Measurements from ENCODE around the gene DYNLL1. TPM values are rescaled to one million over a fixed set of nuclear protein-coding genes. Genes with fewer than 3 reads are reported as not detected.
A peak's percentile ranks its signal among the peaks of the same experiment; 100 is the strongest.

The DYNLL1 gene
- total RNA-seq, 4 donors from 2014 or later, result 167 to 493 (median 469) TPM

GRCh38 chr12:120538281-120539156 is 42.6 kb downstream of the DYNLL1 start:
- H3K36me3 ChIP-seq, result no peaks in the 10 kb centered on the region
- no peak for TF ChIP-seq POLR2A (IDR thresholded peaks at IDR 0.05)
- no peak for TF ChIP-seq POLR2AphosphoS5 (IDR thresholded peaks at IDR 0.05)
- no peak for TF ChIP-seq CTCF (IDR thresholded peaks at IDR 0.05)
- no peak for TF ChIP-seq EP300 (IDR thresholded peaks at IDR 0.05)
- no peak for DNase-seq (ENCODE audit: low spot score in 2 of 2)
- 19% methylated on average over 6 of the region's 6 CpGs for WGBS
- peak overlapping the region; percentile 88 for H3K4me3 ChIP-seq
- no peaks in the 10 kb centered on the region for H3K27me3 ChIP-seq
- H3K9me3 ChIP-seq, result no peaks in the 10 kb centered on the region
- H3K4me1 ChIP-seq, result peaks cover 70% of the 10 kb centered on the region
- H3K27ac ChIP-seq, result peak overlapping the region; percentile 63

- no peaks in the 10 kb centered on the region for H3K27me3 ChIP-seq
- H3K9me3 ChIP-seq, result no peaks in the 10 kb centered on the region
- no peaks in the 10 kb centered on the region for H3K36me3 ChIP-seq
- WGBS, result 72% methylated on average over 1 of the region's 1 CpG
- TF ChIP-seq POLR2A (IDR thresholded peaks at IDR 0.05), result no peak
- no peak for TF ChIP-seq EP300 (IDR thresholded peaks at IDR 0.05)
- no peak for TF ChIP-seq POLR2AphosphoS5 (IDR thresholded peaks at IDR 0.05)
- no peak for TF ChIP-seq CTCF (IDR thresholded peaks at IDR 0.05)
- H3K4me3 ChIP-seq, result no peak overlapping the region
- no peak for DNase-seq (ENCODE audit: low spot score in 2 of 2)
- H3K4me1 ChIP-seq, result peaks cover 73% of the 10 kb centered on the region
- no peak overlapping the region for H3K27ac ChIP-seq
Observed at GRCh38 chr12:120539303-120539702, 43.4 kb downstream of the DYNLL1 start.

GRCh38 chr12:120540445-120540844 is 44.5 kb downstream of the DYNLL1 start:
- Histone ChIP-seq H3K4me3 (no peak overlapping the region), H3K9me3 (no peaks in the 10 kb centered on the region), H3K27me3 (no peaks in the 10 kb centered on the region), H3K4me1 (peaks cover 72% of the 10 kb centered on the region), H3K27ac (peak overlapping the region; percentile 29), H3K36me3 (no peaks in the 10 kb centered on the region)
- DNase-seq (ENCODE audit: low spot score in 2 of 2), result no peak
- 27% methylated on average over 3 of the region's 3 CpGs for WGBS
- TF ChIP-seq POLR2AphosphoS5 (IDR thresholded peaks at IDR 0.05) (no peak), POLR2A (IDR thresholded peaks at IDR 0.05) (no peak), CTCF (IDR thresholded peaks at IDR 0.05) (no peak)

GRCh38 chr12:120542166-120542565 is 46.3 kb downstream of the DYNLL1 start:
- 98% methylated on average over 5 of the region's 5 CpGs for WGBS
- Histone ChIP-seq H3K27ac (no peak overlapping the region), H3K36me3 (peaks cover 12% of the 10 kb centered on the region), H3K27me3 (no peaks in the 10 kb centered on the region), H3K4me1 (peaks cover 56% of the 10 kb centered on the region), H3K9me3 (no peaks in the 10 kb centered on the region), H3K4me3 (no peak overlapping the region)
- DNase-seq (ENCODE audit: low spot score in 2 of 2), result no peak
- no peak for TF ChIP-seq CTCF (IDR thresholded peaks at IDR 0.05)
- TF ChIP-seq EP300 (IDR thresholded peaks at IDR 0.05), result no peak
- TF ChIP-seq POLR2A (IDR thresholded peaks at IDR 0.05), result no peak
- no peak for TF ChIP-seq POLR2AphosphoS5 (IDR thresholded peaks at IDR 0.05)

GRCh38 chr12:120544691-120545090 is 48.8 kb downstream of the DYNLL1 start:
- no peaks in the 10 kb centered on the region for H3K27me3 ChIP-seq
- no peaks in the 10 kb centered on the region for H3K9me3 ChIP-seq
- no peak for DNase-seq (ENCODE audit: low spot score in 2 of 2)
- WGBS, result 87% methylated on average over 3 of the region's 3 CpGs
- peaks cover 37% of the 10 kb centered on the region for H3K36me3 ChIP-seq
- no peak overlapping the region for H3K4me3 ChIP-seq
- no peak for TF ChIP-seq CTCF (IDR thresholded peaks at IDR 0.05)
- no peak for TF ChIP-seq POLR2AphosphoS5 (IDR thresholded peaks at IDR 0.05)
- no peak for TF ChIP-seq EP300 (IDR thresholded peaks at IDR 0.05)
- TF ChIP-seq POLR2A (IDR thresholded peaks at IDR 0.05), result no peak
- no peak overlapping the region for H3K27ac ChIP-seq
- H3K4me1 ChIP-seq, result peaks cover 36% of the 10 kb centered on the region

Data from suprapubic skin (tissue), 4 donors.